Neuron (in vitro differentiated cells): Measurements from ENCODE around the gene CA10.

Experiments used
- H2AFZ ChIP-seq: one replicate; pipeline ENCODE4 v1.6.1; 2013; ENCODE audit warnings: low read depth, mild to moderate bottlenecking, inconsistent platforms, low read length, moderate library complexity
- H3K27me3 ChIP-seq: one replicate; pipeline ENCODE4 v1.6.1; 2013; ENCODE audit warnings: low read length; ENCODE audit not compliant: insufficient read depth
- H3K36me3 ChIP-seq: one replicate; pipeline ENCODE4 v1.6.1; 2013; ENCODE audit warnings: low read length; ENCODE audit not compliant: insufficient read depth
- H3K4me1 ChIP-seq: one replicate; pipeline ENCODE4 v1.6.1; 2013; ENCODE audit warnings: low read length; ENCODE audit not compliant: insufficient read depth
- H3K4me3 ChIP-seq: 2 replicates; pipeline ENCODE4 v1.5.1; 2013; ENCODE audit warnings: mild to moderate bottlenecking, low read length, moderate library complexity
- H3K9me3 ChIP-seq: one replicate; pipeline ENCODE4 v1.6.1; 2013; ENCODE audit warnings: low read length

Gene CA10

DNA sequence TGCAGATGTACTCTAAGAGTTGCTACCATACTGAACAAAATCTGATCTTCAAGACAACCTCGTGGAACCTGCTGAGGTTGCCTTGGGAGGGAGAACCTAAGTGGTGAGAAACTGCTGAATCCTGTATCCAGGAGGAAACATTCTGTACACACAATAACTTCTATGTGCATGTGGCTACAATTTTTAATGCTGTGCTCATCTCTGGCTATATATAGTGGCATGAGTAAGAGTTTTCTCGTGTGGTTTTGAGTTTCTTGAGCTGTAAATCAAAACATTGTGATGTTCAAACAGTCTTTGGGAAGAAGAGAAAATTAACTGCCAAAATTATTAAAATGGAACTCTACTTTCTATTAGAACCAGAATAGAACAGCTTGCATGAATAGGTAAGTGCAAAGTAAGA is 206.8 kb downstream of the CA10 start:
- H3K4me3 ChIP-seq = no peak overlapping the region
- no peaks in the 10 kb centered on the region for H3K4me1 ChIP-seq
- H3K27me3 ChIP-seq = no peaks in the 10 kb centered on the region
- H2AFZ ChIP-seq = no peak overlapping the region
- H3K36me3 ChIP-seq = no peaks in the 10 kb centered on the region
- H3K9me3 ChIP-seq = no peaks in the 10 kb centered on the region

DNA sequence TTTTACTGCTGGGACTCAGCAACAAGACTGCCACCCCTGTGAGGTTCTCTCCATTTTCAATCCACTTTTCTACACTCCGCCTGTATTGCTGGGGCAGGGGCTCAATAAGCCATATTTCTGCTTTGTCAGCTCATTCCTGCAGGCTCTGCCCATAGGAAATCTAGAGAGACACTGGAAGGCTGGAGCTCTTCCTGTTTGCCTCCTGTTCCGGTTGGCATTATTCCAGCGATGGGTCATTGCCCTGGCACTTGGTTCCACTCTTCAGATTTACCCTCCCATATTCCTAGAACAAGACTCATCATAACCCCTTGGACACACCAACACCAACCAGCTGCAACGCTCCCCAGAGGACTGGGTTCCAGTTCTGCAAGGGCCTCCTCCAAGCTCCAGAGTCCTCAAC is 210.4 kb downstream of the CA10 start:
- H3K9me3 ChIP-seq = no peaks in the 10 kb centered on the region
- no peak overlapping the region for H2AFZ ChIP-seq
- no peaks in the 10 kb centered on the region for H3K36me3 ChIP-seq
- H3K4me3 ChIP-seq = no peak overlapping the region
- no peaks in the 10 kb centered on the region for H3K27me3 ChIP-seq
- H3K4me1 ChIP-seq = no peaks in the 10 kb centered on the region

DNA sequence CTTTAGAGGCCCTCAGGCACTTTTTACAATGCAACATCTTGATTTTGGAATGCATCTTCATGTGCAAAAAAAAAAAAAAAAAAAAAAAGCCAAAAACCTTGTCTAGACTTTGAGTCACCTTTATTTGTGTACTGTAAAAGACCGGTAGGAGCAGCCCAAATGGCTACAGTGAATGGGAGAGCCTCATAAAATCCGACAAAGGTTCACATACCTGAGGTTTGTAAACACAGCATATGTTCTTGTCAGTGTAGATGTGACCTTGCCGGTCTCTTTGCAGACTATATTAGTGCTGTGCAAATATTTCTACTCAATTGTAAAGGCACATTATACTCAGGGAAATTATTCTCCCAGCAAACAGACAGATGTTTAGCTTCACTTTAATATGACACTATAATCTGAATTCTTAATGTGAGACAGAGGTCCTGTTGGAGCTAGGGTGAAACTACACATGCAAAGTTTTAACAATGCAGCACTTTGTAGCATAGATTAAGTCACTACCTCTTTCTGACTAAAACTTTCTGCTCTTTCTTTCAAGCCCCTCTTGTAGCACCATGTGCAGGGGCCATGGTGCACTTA is 211.3 kb downstream of the CA10 start:
- Histone ChIP-seq H3K4me3 (no peak overlapping the region), H3K36me3 (no peaks in the 10 kb centered on the region), H2AFZ (no peak overlapping the region), H3K4me1 (no peaks in the 10 kb centered on the region), H3K9me3 (no peaks in the 10 kb centered on the region), H3K27me3 (no peaks in the 10 kb centered on the region)

DNA sequence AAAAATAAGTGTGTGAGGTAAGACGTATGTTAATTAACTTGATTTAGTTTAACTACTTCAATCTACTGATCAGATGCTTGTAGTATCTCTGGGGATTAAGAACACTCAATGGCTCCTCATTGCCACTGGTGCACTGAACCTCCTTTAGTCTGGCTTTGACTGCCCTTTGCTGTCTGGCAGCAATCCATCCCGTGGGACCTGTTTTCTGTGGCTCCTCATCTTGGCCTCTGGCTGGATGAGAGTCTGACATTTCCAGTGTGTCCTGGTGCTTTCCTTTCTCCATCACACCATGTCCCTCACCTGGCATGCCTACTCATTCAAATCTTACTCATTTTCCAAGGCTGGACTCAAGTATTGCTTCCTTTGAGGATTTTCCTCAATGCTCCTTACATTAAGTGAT is 212.2 kb downstream of the CA10 start:
- no peaks in the 10 kb centered on the region for H3K27me3 ChIP-seq
- no peaks in the 10 kb centered on the region for H3K9me3 ChIP-seq
- H3K36me3 ChIP-seq = no peaks in the 10 kb centered on the region
- no peaks in the 10 kb centered on the region for H3K4me1 ChIP-seq
- no peak overlapping the region for H2AFZ ChIP-seq
- no peak overlapping the region for H3K4me3 ChIP-seq

DNA sequence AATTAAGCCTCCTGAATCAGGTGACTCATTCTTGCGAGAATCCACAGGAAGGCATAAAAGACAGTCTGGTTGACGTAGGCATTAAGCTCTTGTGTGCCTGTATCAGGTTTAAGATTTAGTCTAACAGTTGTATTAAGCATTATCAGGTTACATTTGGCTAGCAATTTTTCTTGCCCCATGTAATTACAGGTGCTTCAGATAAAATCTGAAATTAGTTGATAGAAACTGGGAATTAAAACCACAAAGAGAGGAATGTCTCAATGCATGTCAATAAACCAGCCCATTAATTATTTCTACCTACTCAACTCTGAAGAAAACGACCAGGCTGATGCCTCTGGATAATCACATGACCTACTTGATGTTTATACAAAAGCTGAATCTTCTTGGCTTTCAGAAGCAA is 217.2 kb downstream of the CA10 start:
- no peaks in the 10 kb centered on the region for H3K4me1 ChIP-seq
- no peaks in the 10 kb centered on the region for H3K36me3 ChIP-seq
- H3K4me3 ChIP-seq = no peak overlapping the region
- H2AFZ ChIP-seq = no peak overlapping the region
- no peaks in the 10 kb centered on the region for H3K9me3 ChIP-seq
- H3K27me3 ChIP-seq = no peaks in the 10 kb centered on the region

DNA sequence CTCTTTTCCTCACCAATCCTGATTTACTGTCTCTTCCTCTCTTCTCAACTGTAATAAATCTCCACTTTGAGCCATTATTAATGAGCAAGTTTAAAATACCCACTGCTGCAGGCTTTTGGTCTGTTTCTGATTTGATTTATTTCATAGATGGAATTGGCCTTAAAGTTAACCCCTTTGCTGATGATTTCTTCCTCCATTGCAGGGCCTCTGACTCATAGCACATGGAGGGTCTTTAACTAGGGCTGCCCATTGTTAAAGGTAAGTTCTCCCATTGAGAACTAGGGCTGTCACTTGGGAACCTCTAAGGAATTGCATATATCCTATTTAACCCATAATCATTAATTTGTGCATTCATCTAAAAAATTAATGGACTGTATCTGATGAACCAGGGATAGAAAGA is 221.2 kb downstream of the CA10 start:
- no peak overlapping the region for H3K4me3 ChIP-seq
- H3K4me1 ChIP-seq = no peaks in the 10 kb centered on the region
- H3K36me3 ChIP-seq = no peaks in the 10 kb centered on the region
- no peaks in the 10 kb centered on the region for H3K27me3 ChIP-seq
- no peak overlapping the region for H2AFZ ChIP-seq
- no peaks in the 10 kb centered on the region for H3K9me3 ChIP-seq

DNA sequence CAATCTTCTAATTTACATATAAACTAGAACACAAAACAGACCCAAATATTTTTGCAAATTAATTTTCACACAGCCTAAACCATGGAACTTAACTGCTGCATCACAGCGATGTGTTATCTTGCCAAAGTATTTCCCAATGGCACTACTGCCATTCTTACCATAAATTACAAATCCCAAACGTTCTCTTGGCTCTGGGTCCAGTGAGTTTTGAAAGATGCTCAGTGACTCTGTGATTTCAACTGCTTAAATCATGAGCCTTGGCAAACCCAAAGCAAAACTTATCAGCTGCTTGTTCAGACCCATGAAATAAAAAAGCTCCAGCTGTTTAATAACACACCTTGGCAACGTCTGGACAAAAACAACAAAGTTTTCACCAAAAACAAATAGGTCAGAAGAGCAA is 223.0 kb downstream of the CA10 start:
- Histone ChIP-seq H3K27me3 (no peaks in the 10 kb centered on the region), H2AFZ (no peak overlapping the region), H3K36me3 (no peaks in the 10 kb centered on the region), H3K4me3 (no peak overlapping the region), H3K9me3 (no peaks in the 10 kb centered on the region), H3K4me1 (no peaks in the 10 kb centered on the region)

DNA sequence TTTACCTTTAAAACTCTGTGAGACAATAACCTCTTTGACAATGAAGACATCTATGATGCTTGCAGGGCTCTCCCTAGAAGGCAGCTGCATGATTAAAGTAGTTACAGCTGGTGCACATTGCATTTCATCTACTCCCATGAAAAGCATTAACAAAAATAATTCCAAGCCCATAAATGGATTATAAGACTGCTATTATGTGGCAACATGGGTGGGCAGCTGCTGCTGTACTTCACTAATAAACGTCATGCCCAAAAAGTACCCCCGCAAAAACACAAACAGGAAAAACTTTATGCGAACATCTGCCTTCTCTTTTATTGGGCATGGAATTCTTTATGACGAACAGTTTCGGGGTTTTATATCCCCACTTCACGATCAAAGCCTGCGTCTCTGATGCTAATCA is 224.9 kb downstream of the CA10 start:
- H2AFZ ChIP-seq = no peak overlapping the region
- H3K27me3 ChIP-seq = no peaks in the 10 kb centered on the region
- no peaks in the 10 kb centered on the region for H3K9me3 ChIP-seq
- no peaks in the 10 kb centered on the region for H3K36me3 ChIP-seq
- no peaks in the 10 kb centered on the region for H3K4me1 ChIP-seq
- no peak overlapping the region for H3K4me3 ChIP-seq

DNA sequence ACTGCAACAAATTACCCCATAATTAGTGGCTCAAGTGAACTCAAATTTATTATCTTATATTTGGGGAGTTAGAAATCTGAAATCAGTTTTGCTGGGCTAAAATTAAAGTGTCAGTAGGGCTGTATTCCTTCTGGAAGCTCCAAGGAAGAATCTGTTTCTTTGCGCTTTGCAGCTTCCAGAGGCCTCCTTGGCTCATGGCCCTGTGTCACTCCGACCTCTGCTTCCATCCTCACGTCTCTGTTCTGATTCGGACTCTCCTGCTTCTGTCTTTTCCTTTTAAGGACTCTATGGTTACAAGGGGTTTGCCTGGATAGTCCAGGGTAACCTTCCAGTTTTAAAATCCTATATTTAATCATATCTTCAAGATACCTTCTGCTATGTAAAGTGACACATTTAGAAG is 232.1 kb downstream of the CA10 start:
- Histone ChIP-seq H3K9me3 (no peaks in the 10 kb centered on the region), H3K4me3 (no peak overlapping the region), H3K27me3 (no peaks in the 10 kb centered on the region), H3K36me3 (no peaks in the 10 kb centered on the region), H2AFZ (no peak overlapping the region), H3K4me1 (no peaks in the 10 kb centered on the region)

DNA sequence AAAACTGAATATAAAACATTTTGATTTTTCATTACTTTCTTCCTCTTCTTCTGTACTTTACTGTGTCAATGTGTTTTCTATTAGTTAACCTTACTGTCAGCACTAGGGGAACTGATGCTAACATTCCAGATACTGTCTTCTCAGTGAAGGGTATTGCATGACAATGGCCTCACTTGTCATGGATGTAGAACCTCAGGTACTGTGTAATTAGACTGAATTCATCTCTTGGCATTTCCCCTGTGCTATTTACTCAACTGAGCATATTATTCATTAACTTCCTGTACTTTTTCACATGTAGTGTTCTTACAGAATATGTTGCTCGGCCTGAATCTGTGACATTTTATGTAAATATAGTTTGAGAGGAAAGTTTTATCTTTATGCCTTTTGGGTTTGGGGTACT is 237.0 kb downstream of the CA10 start:
- Histone ChIP-seq H3K36me3 (no peaks in the 10 kb centered on the region), H3K27me3 (no peaks in the 10 kb centered on the region), H2AFZ (no peak overlapping the region), H3K4me3 (no peak overlapping the region), H3K4me1 (no peaks in the 10 kb centered on the region), H3K9me3 (no peaks in the 10 kb centered on the region)

DNA sequence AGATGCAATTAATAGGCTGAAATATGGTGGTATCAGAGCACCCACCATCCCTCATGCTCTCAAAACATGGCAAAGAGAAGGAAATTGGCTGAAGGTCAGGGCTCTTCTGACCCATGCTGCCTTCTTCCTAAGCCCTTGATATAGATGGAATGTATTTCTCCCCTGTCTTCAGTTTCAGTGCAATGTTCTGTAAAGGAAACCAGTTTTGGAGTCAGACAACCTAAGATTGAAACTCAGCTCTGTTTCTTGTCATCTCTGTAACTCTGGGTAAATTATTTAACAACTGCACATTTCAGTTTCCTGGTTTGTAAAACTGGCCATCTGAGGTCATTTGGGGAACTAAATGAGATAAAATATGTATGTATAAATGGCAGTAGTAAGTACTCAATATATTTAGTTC is 243.9 kb downstream of the CA10 start:
- no peaks in the 10 kb centered on the region for H3K4me1 ChIP-seq
- no peaks in the 10 kb centered on the region for H3K9me3 ChIP-seq
- H3K27me3 ChIP-seq = no peaks in the 10 kb centered on the region
- H3K4me3 ChIP-seq = no peak overlapping the region
- H2AFZ ChIP-seq = no peak overlapping the region
- no peaks in the 10 kb centered on the region for H3K36me3 ChIP-seq

DNA sequence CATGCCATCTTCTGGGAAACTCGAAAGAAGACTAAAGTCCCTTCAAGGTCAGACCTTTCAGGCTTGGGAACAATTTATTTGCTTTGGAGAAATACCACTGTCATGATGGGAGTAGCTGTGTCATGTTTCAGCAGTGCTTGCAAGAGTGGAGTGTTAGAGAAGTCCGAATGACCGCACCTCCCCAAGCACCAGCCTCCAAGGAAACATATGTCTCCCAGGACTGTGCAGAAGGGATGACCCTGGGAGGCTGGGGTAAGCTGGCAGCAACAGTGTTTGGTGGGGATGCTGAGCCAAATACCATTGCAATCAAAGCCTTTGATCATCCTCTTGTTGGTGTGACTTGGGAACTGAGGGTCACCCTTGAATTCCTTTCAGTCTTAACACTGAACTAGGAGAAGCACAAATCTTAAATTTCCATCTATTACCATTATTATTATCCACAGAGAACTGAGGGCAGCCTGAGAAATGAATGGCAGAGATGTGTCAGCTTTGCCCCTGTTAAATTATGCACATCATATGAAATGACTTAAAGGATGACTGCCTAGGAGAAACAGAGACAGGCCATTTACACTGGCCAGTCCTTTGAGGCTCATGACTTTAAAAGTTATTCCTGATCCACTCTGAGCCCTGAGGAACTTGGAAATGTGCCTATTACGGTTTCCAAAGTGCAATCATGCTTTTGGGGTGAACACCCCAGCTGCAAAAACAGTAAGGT is 244.9 kb downstream of the CA10 start:
- Histone ChIP-seq H3K4me1 (no peaks in the 10 kb centered on the region), H3K4me3 (no peak overlapping the region), H3K9me3 (no peaks in the 10 kb centered on the region), H3K27me3 (no peaks in the 10 kb centered on the region), H2AFZ (no peak overlapping the region), H3K36me3 (no peaks in the 10 kb centered on the region)

DNA sequence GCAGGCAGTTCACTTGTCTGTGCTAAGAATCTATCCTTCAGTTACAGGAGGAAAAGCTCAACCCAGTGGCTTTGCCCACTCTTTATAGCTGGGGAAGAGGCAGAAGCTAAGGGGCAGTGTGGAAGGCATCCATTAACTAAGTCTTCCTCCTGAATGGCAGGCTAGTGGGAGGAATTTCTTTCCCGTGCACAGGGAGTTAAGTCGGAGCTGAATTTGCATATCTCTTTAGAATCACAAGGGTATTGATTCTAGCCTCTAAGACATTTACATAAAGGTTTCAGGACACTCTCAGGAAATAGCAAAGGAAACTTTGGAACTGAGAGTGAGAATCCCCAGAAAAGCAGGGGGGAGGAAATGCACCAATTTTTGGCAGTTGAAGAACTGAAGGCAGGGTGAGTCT is 245.6 kb downstream of the CA10 start:
- H3K36me3 ChIP-seq = no peaks in the 10 kb centered on the region
- H3K4me3 ChIP-seq = no peak overlapping the region
- no peak overlapping the region for H2AFZ ChIP-seq
- no peaks in the 10 kb centered on the region for H3K4me1 ChIP-seq
- H3K27me3 ChIP-seq = no peaks in the 10 kb centered on the region
- H3K9me3 ChIP-seq = no peaks in the 10 kb centered on the region

DNA sequence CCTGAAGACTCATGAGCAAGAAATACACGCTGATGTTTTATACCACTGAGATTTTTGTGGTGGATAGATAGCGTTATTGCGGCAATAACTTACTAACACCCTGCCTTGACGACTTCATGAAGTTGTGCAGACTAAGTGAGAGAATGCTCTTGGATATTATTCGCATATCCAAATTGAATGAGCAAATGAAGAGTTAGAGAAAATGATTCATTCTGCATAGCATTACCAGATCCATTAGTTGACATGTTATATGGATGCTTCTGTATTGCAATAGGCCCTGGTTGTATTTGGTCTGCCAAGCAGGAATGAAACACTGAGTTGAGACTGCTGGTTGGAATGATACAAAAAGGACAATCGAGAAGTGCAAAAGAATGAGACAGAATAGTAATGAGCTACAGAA is 247.3 kb downstream of the CA10 start:
- no peak overlapping the region for H3K4me3 ChIP-seq
- no peaks in the 10 kb centered on the region for H3K4me1 ChIP-seq
- H3K27me3 ChIP-seq = no peaks in the 10 kb centered on the region
- no peaks in the 10 kb centered on the region for H3K9me3 ChIP-seq
- no peaks in the 10 kb centered on the region for H3K36me3 ChIP-seq
- H2AFZ ChIP-seq = no peak overlapping the region
